ENCODE data around the gene TXNRD2. TPM values are rescaled to one million over a fixed set of nuclear protein-coding genes. Genes with fewer than 3 reads are reported as not detected.

Gene TXNRD2
- total RNA-seq, 1 experiment from 2014 or later, result 33.7 TPM

- no TSS peak for BruUV-seq (replicated peaks)
- Mint-ChIP-seq H3K9me3 (ENCODE audit: low read depth, unreplicated experiment) (no peaks in the 10 kb centered on the region), H3K4me3 (ENCODE audit: low read depth, unreplicated experiment) (no peak overlapping the region), H3K36me3 (ENCODE audit: insufficient read depth, unreplicated experiment) (peaks cover 17% of the 10 kb centered on the region), H3K4me1 (ENCODE audit: low read depth, unreplicated experiment) (no peaks in the 10 kb centered on the region), H3K27ac (ENCODE audit: unreplicated experiment) (no peak overlapping the region), H3K27me3 (ENCODE audit: unreplicated experiment) (no peaks in the 10 kb centered on the region)
- intact Hi-C loops (cut with micrococcal nuclease; ENCODE audit: unreplicated experiment), result no loop called here
- no peak for TF ChIP-seq CTCF (IDR thresholded peaks at IDR 0.05; ENCODE audit: unreplicated experiment)
- CTCF ChIA-PET, result no interaction called here
- no peak for DNase-seq
These were observed 24.1 kb downstream of the TXNRD2 start for GRCh38 chr22:19917389-19918138.

GRCh38 chr22:19916941-19917340, 24.7 kb downstream of the TXNRD2 start:
- Mint-ChIP-seq H3K4me3 (ENCODE audit: low read depth, unreplicated experiment) (no peak overlapping the region), H3K27me3 (ENCODE audit: unreplicated experiment) (no peaks in the 10 kb centered on the region), H3K9me3 (ENCODE audit: low read depth, unreplicated experiment) (no peaks in the 10 kb centered on the region), H3K4me1 (ENCODE audit: low read depth, unreplicated experiment) (no peaks in the 10 kb centered on the region), H3K27ac (ENCODE audit: unreplicated experiment) (no peak overlapping the region), H3K36me3 (ENCODE audit: insufficient read depth, unreplicated experiment) (peaks cover 17% of the 10 kb centered on the region)
- no peak for DNase-seq
- no peak for TF ChIP-seq CTCF (IDR thresholded peaks at IDR 0.05; ENCODE audit: unreplicated experiment)
- intact Hi-C loops (cut with micrococcal nuclease; ENCODE audit: unreplicated experiment), result no loop called here
- BruUV-seq (replicated peaks), result no TSS peak
- CTCF ChIA-PET, result no interaction called here

DNA sequence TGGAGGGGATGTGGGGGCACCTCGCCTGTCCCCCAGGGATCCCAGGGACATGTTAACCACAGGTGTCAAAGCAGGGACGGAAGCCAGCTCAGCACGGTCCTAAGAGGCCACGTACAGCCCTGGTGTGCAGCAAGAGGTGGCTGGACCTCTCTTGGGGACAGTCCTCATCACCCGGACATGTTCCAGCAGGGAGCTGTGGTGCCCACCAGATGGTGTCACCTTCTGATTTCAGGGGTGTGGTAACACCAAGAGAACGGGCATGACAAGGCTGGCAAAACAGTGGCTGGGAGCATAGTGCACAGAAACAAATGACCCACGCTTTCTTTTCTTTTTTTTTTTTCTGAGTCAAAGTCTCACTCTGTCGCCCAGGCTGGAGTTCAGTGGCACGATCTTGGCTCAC, 25.6 kb downstream of the TXNRD2 start:
- intact Hi-C loops (cut with micrococcal nuclease; ENCODE audit: unreplicated experiment), result no loop called here
- Mint-ChIP-seq H3K36me3 (ENCODE audit: insufficient read depth, unreplicated experiment) (peaks cover 17% of the 10 kb centered on the region), H3K27me3 (ENCODE audit: unreplicated experiment) (no peaks in the 10 kb centered on the region), H3K4me1 (ENCODE audit: low read depth, unreplicated experiment) (no peaks in the 10 kb centered on the region), H3K27ac (ENCODE audit: unreplicated experiment) (no peak overlapping the region), H3K4me3 (ENCODE audit: low read depth, unreplicated experiment) (no peak overlapping the region), H3K9me3 (ENCODE audit: low read depth, unreplicated experiment) (no peaks in the 10 kb centered on the region)
- BruUV-seq (replicated peaks), result no TSS peak
- no peak for TF ChIP-seq CTCF (IDR thresholded peaks at IDR 0.05; ENCODE audit: unreplicated experiment)
- CTCF ChIA-PET, result no interaction called here
- no peak for DNase-seq

GRCh38 chr22:19915287-19915954, 26.2 kb downstream of the TXNRD2 start:
- Mint-ChIP-seq H3K9me3 (ENCODE audit: low read depth, unreplicated experiment) (no peaks in the 10 kb centered on the region), H3K4me3 (ENCODE audit: low read depth, unreplicated experiment) (no peak overlapping the region), H3K27me3 (ENCODE audit: unreplicated experiment) (no peaks in the 10 kb centered on the region), H3K36me3 (ENCODE audit: insufficient read depth, unreplicated experiment) (peaks cover 17% of the 10 kb centered on the region), H3K27ac (ENCODE audit: unreplicated experiment) (no peak overlapping the region), H3K4me1 (ENCODE audit: low read depth, unreplicated experiment) (no peaks in the 10 kb centered on the region)
- TF ChIP-seq CTCF (IDR thresholded peaks at IDR 0.05; ENCODE audit: unreplicated experiment), result no peak
- CTCF ChIA-PET, result interaction anchor here (0.8 kb wide), 1 partner anchor 38 kb away, joined by 3 read pairs; no protein-coding TSS in a partner anchor
- no peak for DNase-seq
- intact Hi-C loops (cut with micrococcal nuclease; ENCODE audit: unreplicated experiment), result no loop called here
- BruUV-seq (replicated peaks), result no TSS peak
